Mesenchymal stem cell (in vitro differentiated cells and primary cell): Measurements from ENCODE around the gene ERC2.

Experiments used
- DNase-seq: peaks from one replicate; pipeline ENCODE4 v3.0.0-alpha.2; 2013
- H2AFZ ChIP-seq: one replicate; pipeline ENCODE4 v1.6.1; 2013; ENCODE audit warnings: low read depth, mild to moderate bottlenecking, control low read depth, inconsistent platforms, low read length, moderate library complexity
- H2AK5ac ChIP-seq: 2 replicates; pipeline ENCODE4 v1.6.1; 2013; ENCODE audit warnings: low read length, moderate library complexity, mild to moderate bottlenecking, inconsistent platforms; ENCODE audit not compliant: severe bottlenecking
- H2BK120ac ChIP-seq: one replicate; pipeline ENCODE4 v1.6.1; 2013; ENCODE audit warnings: low read depth, mild to moderate bottlenecking, inconsistent platforms, low read length, moderate library complexity
- H2BK12ac ChIP-seq, 2 experiments: one replicate each; pipeline ENCODE4 v1.6.1; 2013; ENCODE audit warnings: inconsistent platforms in 2 of 2, low read length in 2 of 2, mild to moderate bottlenecking in 2 of 2, moderate library complexity in 2 of 2, control low read depth in 1 of 2
- H2BK15ac ChIP-seq: one replicate; pipeline ENCODE4 v1.6.1; 2013; ENCODE audit warnings: mild to moderate bottlenecking, low read depth, inconsistent platforms; ENCODE audit not compliant: poor library complexity, severe bottlenecking
- H2BK5ac ChIP-seq: 2 replicates; pipeline ENCODE4 v1.6.1; 2013; ENCODE audit warnings: low read depth, mild to moderate bottlenecking, low read length, control low read depth, inconsistent platforms; ENCODE audit not compliant: poor library complexity, severe bottlenecking
- H3K14ac ChIP-seq, 2 experiments: one replicate each; pipeline ENCODE4 v1.6.1; 2013; ENCODE audit warnings: inconsistent platforms in 2 of 2, low read length in 2 of 2, control low read depth in 1 of 2, mild to moderate bottlenecking in 1 of 2, moderate library complexity in 1 of 2
- H3K18ac ChIP-seq, 2 experiments: one replicate each; pipeline ENCODE4 v1.6.1; 2013; ENCODE audit warnings: inconsistent platforms in 2 of 2, low read length in 2 of 2, control low read depth in 1 of 2, low read depth in 1 of 2, mild to moderate bottlenecking in 1 of 2
- H3K23ac ChIP-seq, 2 experiments: one replicate each; pipeline ENCODE4 v1.6.1; 2013; ENCODE audit warnings: inconsistent platforms in 2 of 2, low read length in 2 of 2, mild to moderate bottlenecking in 2 of 2, moderate library complexity in 2 of 2, control low read depth in 1 of 2
- H3K27ac ChIP-seq: 2 replicates; pipeline ENCODE4 v1.5.1; 2013; ENCODE audit warnings: mild to moderate bottlenecking, moderate library complexity, low read length, control low read depth, inconsistent platforms; ENCODE audit not compliant: poor library complexity, severe bottlenecking
- H3K27me3 ChIP-seq, 2 experiments: 2 replicates each; pipeline versions ENCODE4 v1.6.1 to v1.7.0; 2013; ENCODE audit warnings: low read length in 2 of 2, mild to moderate bottlenecking in 2 of 2, moderate library complexity in 2 of 2, control low read depth in 1 of 2, inconsistent platforms in 1 of 2; ENCODE audit not compliant: control insufficient read depth in 1 of 2, insufficient read depth in 1 of 2
- H3K36me3 ChIP-seq, 2 experiments: 2 replicates each; pipeline versions ENCODE4 v1.6.1 to v1.7.0; 2013; ENCODE audit warnings: low read length in 2 of 2, control low read depth in 1 of 2, inconsistent platforms in 1 of 2, low read depth in 1 of 2, mild to moderate bottlenecking in 1 of 2; ENCODE audit not compliant: insufficient read depth in 2 of 2, control insufficient read depth in 1 of 2
- H3K4ac ChIP-seq, 2 experiments: one replicate each; pipeline ENCODE4 v1.6.1; 2013; ENCODE audit warnings: inconsistent platforms in 2 of 2, low read length in 2 of 2, mild to moderate bottlenecking in 2 of 2, moderate library complexity in 2 of 2, control low read depth in 1 of 2, low read depth in 1 of 2
- H3K4me1 ChIP-seq: 2 replicates; pipeline ENCODE4 v1.6.1; 2013; ENCODE audit warnings: low read depth, low read length, control low read depth; ENCODE audit not compliant: control insufficient read depth, insufficient read depth
- H3K4me2 ChIP-seq: 2 replicates; pipeline ENCODE4 v1.6.1; 2013; ENCODE audit warnings: low read length, mild to moderate bottlenecking, inconsistent platforms; ENCODE audit not compliant: poor library complexity, severe bottlenecking
- H3K4me3 ChIP-seq, 2 experiments: 2 replicates each; pipeline versions ENCODE4 v1.5.1 to v1.7.0; 2013; ENCODE audit warnings: low read length in 2 of 2, mild to moderate bottlenecking in 2 of 2, control low read depth in 1 of 2, low read depth in 1 of 2; ENCODE audit not compliant: insufficient read depth in 1 of 2
- H3K79me1 ChIP-seq: replicated peaks from 2 replicates; pipeline ENCODE4 v1.6.1; 2013; ENCODE audit warnings: mild to moderate bottlenecking, control low read depth, low read length, inconsistent platforms; ENCODE audit not compliant: poor library complexity, severe bottlenecking
- H3K9ac ChIP-seq: 2 replicates; pipeline ENCODE4 v1.7.0; 2013; ENCODE audit warnings: mild to moderate bottlenecking, low read length, moderate library complexity
- H3K9me3 ChIP-seq: 2 replicates; pipeline ENCODE4 v1.7.0; 2013; ENCODE audit warnings: mild to moderate bottlenecking, low read length; ENCODE audit not compliant: control insufficient read depth
- H4K8ac ChIP-seq: one replicate; pipeline ENCODE4 v1.6.1; 2013; ENCODE audit warnings: inconsistent platforms, mild to moderate bottlenecking, low read length, moderate library complexity
- H4K91ac ChIP-seq: one replicate; pipeline ENCODE4 v1.6.1; 2013; ENCODE audit warnings: mild to moderate bottlenecking, low read length, inconsistent platforms
- WGBS: methylation state at CpG from one replicate; pipeline ENCODE4 v1.1.7; 2013; ENCODE audit warnings: mixed read lengths; 5-methylcytosine and 5-hydroxymethylcytosine counted together

The ERC2 gene

GRCh38 chr3:56248021-56248420 lies 220.2 kb downstream of the ERC2 start:
- Histone ChIP-seq H3K14ac (no peak overlapping the region), H3K36me3 (no peaks in the 10 kb centered on the region), H4K91ac (no peak overlapping the region)

GRCh38 chr3:56238299-56238698 lies 230.0 kb downstream of the ERC2 start:
- DNase-seq, result no peak
- Histone ChIP-seq H4K8ac (peak overlapping the region; percentile 57), H3K4ac (no peak overlapping the region), H3K36me3 (no peaks in the 10 kb centered on the region), H2BK5ac (no peak overlapping the region), H2BK15ac (no peak overlapping the region), H3K4me2 (no peak overlapping the region), H3K79me1 (no peaks in the 10 kb centered on the region), H4K91ac (peak overlapping the region; percentile 53), H3K4me3 (no peak overlapping the region), H3K4me1 (peaks cover 2% of the 10 kb centered on the region), H3K23ac (no peak overlapping the region), H2BK120ac (no peak overlapping the region), H3K9me3 (no peaks in the 10 kb centered on the region), H3K18ac (no peak overlapping the region), H3K27me3 (no peaks in the 10 kb centered on the region), H2BK12ac (no peak overlapping the region), H2AK5ac (no peak overlapping the region), H3K27ac (no peak overlapping the region), H2AFZ (no peak overlapping the region), H3K14ac (no peak overlapping the region), H3K9ac (no peak overlapping the region)
- 86% methylated on average over 2 of the region's 2 CpGs for WGBS

More at GRCh38 chr3:56248021-56248420, 220.2 kb downstream of the ERC2 start:
- H3K79me1 ChIP-seq, result no peaks in the 10 kb centered on the region
- 89% methylated on average over 4 of the region's 4 CpGs for WGBS
- H3K4ac ChIP-seq, result no peak overlapping the region
- H2BK120ac ChIP-seq, result no peak overlapping the region
- no peak overlapping the region for H2BK5ac ChIP-seq
- H2AFZ ChIP-seq, result no peak overlapping the region
- no peak overlapping the region for H3K4me2 ChIP-seq
- no peak overlapping the region for H3K23ac ChIP-seq
- no peak overlapping the region for H2BK12ac ChIP-seq
- H3K27me3 ChIP-seq, result no peaks in the 10 kb centered on the region
- no peak overlapping the region for H3K18ac ChIP-seq
- no peak overlapping the region for H3K4me3 ChIP-seq
- no peak overlapping the region for H2BK15ac ChIP-seq
- no peaks in the 10 kb centered on the region for H3K9me3 ChIP-seq
- H2AK5ac ChIP-seq, result no peak overlapping the region
- no peak overlapping the region for H4K8ac ChIP-seq
- no peak overlapping the region for H3K9ac ChIP-seq
- H3K4me1 ChIP-seq, result no peaks in the 10 kb centered on the region
- DNase-seq, result no peak
- no peak overlapping the region for H3K27ac ChIP-seq

- Histone ChIP-seq H2AFZ (no peak overlapping the region), H3K27me3 (no peaks in the 10 kb centered on the region), H2BK120ac (no peak overlapping the region), H3K36me3 (no peaks in the 10 kb centered on the region), H3K4me1 (peaks cover 2% of the 10 kb centered on the region), H3K4ac (no peak overlapping the region), H3K14ac (no peak overlapping the region), H3K9me3 (no peaks in the 10 kb centered on the region), H2BK5ac (no peak overlapping the region), H3K27ac (no peak overlapping the region), H2BK15ac (no peak overlapping the region), H3K79me1 (no peaks in the 10 kb centered on the region), H3K4me2 (no peak overlapping the region), H3K9ac (no peak overlapping the region), H2AK5ac (no peak overlapping the region), H3K4me3 (no peak overlapping the region), H2BK12ac (no peak overlapping the region), H4K91ac (no peak overlapping the region), H3K23ac (no peak overlapping the region), H4K8ac (no peak overlapping the region), H3K18ac (no peak overlapping the region)
- no peak for DNase-seq
- WGBS, result 97% methylated on average over 2 of the region's 3 CpGs
Observed at GRCh38 chr3:56233742-56234141, 234.5 kb downstream of the ERC2 start.

GRCh38 chr3:56229311-56229710 lies 239.0 kb downstream of the ERC2 start:
- H3K4me1 ChIP-seq, result no peaks in the 10 kb centered on the region
- no peak overlapping the region for H3K4me2 ChIP-seq
- H2AFZ ChIP-seq, result no peak overlapping the region
- H3K79me1 ChIP-seq, result no peaks in the 10 kb centered on the region
- no peak overlapping the region for H2BK12ac ChIP-seq
- H2AK5ac ChIP-seq, result no peak overlapping the region
- DNase-seq, result no peak
- H3K27ac ChIP-seq, result no peak overlapping the region
- H3K23ac ChIP-seq, result no peak overlapping the region
- H3K4ac ChIP-seq, result no peak overlapping the region
- no peak overlapping the region for H3K9ac ChIP-seq
- no peak overlapping the region for H3K18ac ChIP-seq
- H2BK15ac ChIP-seq, result no peak overlapping the region
- H2BK120ac ChIP-seq, result no peak overlapping the region
- H3K36me3 ChIP-seq, result no peaks in the 10 kb centered on the region
- no peak overlapping the region for H3K14ac ChIP-seq
- H3K9me3 ChIP-seq, result no peaks in the 10 kb centered on the region
- H4K91ac ChIP-seq, result no peak overlapping the region
- WGBS, result no CpG with 5 or more reads among the region's 1 CpG
- H3K27me3 ChIP-seq, result no peaks in the 10 kb centered on the region
- no peak overlapping the region for H3K4me3 ChIP-seq
- H4K8ac ChIP-seq, result no peak overlapping the region
- no peak overlapping the region for H2BK5ac ChIP-seq
